HG02610 (cell line): ENCODE results near the gene FUT7.

Source experiments
- ATAC-seq: cut with Tn5 transposase; IDR thresholded peaks from one replicate; pipeline ENCODE4 v1.9.1; 2021; ENCODE audit warnings: mild to moderate bottlenecking, moderate library complexity; ENCODE audit not compliant: unreplicated experiment

Gene FUT7

GRCh38 chr9:137051145-137051724 lies 19.3 kb upstream of the FUT7 start:
- no peak for ATAC-seq

- ATAC-seq, result no peak
Measured at GRCh38 chr9:137050570-137050969, 18.7 kb upstream of the FUT7 start.

GRCh38 chr9:137049544-137050449 lies 17.9 kb upstream of the FUT7 start:
- no peak for ATAC-seq

DNA sequence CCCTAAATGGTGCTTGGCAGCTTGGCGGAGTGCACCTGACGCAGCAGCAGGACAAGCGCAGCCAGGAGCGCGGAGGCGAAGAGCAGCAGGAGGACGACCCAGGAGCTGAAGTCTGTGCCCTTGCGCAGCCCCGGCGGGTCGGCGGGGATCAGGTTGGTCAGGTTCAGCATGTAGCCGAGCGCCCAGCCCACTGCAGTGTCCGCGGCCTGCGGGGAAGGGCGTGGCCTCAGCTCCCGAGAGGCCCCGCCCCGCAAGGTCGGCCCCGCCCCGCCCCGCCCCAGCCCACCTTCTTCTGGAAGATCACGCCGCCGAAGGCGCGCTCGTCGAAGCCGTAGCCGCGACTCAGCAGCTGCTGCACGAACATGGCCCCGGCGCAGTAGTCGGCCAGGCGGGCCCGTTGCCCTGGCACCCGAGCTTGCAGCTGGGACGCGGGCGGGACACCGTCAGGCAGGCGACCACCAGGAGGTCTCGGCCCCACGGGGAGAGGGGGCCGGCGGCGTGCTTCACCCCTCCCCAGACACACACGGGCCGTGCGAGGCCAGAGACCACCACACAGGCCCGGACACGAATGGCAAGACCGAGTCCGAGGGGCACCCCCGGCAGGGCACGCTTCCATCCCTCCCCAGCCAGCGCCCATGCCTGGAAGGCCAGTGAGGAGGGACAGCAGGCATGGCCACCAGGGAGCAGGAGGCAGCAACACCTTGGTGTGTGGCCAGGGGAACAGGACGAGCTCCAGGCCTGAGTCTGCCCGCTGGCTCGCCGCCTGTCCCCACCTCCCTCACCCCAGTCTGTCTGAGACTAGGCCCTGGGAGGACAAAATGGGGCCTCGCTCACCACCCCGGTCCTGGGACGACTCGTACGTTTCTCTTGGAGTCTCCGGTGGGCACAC lies 17.0 kb upstream of the FUT7 start:
- no peak for ATAC-seq

DNA sequence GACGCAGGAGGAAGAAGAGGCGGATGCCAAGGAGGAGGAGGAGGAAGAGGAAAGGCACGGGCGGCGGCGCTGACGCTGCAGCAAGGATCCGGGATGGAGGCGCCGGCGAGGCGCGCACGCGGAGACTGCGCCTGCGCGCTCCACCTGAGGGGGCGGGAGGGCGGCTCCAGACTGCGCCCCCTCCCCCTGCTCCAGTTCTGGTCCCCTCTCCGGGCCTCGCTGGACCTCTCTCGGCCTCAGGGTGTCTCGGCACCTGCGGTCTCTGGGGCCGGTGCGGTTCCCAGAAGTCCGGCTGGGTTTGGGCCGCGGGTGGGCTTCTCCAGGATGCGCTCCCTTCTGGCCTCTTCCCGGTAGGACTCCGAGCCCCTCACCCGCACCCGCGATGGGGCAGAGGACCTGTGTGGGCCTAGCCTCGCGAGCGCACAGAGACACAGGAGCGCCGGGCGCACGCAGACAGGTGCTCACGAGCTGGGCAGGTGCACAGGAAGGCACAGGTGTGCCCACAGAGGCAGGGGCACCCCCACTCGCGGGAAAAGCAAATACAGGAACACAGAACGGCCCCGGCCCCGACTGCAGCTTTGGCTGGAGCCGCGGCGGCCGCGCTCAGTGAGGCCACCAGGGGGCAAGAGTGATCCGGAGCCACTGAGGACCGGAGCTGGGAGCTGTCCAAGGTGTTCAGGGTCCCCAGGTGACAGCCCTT lies 14.3 kb upstream of the FUT7 start, which contains the start of gene NPDC1:
Gene NPDC1, minus strand, starts transcription at position 90 of the 700 bp plus-strand sequence. CDS start 188 bp downstream, outside the sequence.
- ATAC-seq, result no peak

DNA sequence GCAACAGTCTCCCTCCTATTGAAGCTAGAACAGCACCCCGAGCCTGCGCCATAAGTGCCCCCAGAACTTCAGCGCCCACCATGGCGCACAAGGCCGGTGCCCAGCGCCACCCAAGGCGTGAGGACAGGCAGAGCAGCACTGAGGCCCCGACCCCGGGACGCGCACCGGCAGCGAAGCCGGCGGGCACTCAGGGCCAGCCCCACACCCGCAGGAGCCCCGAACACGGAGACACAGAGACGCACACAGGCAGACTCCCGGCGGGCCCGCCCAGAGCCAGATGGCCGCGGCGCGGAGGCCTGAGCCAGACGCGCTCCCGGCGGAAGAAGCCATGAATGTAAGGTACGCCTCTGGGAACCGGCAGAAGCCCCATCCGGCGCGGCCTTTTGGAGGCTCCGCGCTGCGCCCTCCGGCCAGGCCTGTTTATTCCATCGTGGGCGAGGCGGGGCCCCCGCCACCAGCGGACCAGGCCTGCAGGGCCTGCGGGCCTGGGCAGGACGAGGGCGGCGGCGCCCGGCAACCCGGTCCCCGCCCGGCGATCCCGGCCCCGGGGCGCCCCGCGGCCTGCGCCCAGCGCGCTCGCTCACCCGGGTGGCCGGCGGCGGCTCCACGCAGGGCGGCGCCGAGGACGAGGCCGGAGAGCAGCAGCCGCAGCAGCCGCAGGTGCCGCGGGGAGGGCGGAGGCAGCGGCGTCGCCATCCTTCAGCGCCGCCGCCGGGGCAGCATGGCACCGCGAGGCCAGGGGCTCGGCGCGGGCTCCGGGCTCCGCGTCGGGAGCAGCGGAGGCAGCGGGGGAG lies 13.6 kb upstream of the FUT7 start:
- ATAC-seq, result no peak

- ATAC-seq, result no peak
Measured at GRCh38 chr9:137044502-137045177, 12.8 kb upstream of the FUT7 start.

DNA sequence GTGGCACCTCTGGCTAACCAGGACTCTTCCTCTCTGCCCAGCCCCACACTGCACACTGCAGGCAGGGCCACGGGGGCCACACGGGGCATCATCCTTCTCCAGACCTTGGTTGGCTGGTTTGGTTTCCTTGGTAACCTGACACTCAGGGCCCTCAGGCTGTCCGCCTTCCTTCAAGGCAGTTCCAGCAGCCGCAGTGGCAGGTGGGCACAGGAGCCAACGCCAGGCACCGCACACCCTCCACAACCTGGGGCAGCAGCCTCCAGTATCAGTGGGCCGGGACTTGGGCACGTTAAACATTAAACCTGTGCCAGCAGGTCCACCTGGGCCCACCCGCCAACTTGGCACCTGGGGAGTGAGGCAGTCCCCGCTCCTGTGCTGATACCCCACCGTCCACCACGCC lies 12.1 kb upstream of the FUT7 start:
- no peak for ATAC-seq

DNA sequence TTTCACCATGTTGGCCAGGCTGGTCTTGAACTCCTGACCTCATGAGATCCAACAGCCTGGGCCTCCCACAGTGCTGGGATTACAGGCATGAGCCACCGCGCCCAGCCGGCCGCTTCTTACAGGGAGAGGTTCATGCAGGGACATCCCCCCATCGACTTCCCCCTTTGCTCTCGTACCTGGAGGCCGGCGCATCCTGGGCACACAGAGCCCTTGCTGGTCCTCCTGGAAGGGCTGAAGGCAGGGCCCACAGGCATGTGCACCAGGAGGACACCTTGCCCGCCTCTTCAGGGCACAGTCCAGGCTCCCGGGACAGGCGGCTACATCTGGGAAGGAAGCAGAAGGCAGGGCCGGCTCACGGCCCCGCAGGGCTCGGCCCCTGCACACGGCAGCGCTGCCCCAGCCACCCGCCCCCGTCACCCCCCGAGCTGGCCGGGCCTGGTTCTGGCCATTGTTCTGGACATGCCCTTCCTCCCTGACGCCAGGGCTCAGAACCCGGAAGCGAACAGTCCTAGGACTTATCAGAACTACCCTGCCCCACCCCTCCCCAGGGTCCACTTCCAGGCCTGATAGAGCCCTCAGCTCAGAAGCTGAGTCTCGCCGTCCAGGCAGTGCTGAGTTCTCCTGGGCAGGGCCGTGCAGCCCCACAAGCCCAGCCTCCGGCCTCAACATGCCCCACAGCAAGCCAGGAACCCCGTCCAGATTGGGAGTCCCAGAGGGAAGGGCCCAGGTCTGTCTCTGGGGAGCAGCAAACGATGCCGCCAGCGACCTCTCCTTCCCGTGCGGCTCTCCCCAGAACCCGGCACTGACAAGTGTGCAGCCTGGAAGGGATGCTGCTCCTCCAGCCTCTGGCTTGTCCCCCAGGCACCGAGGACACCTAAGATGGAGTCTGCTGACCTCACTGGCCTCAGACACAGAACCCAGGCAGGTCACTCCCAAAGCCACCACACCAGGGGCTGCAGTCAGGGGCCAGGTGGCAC lies 11.2 kb upstream of the FUT7 start:
- no peak for ATAC-seq

- ATAC-seq, result no peak
Measured at GRCh38 chr9:137041124-137041523, 9.2 kb upstream of the FUT7 start.

DNA sequence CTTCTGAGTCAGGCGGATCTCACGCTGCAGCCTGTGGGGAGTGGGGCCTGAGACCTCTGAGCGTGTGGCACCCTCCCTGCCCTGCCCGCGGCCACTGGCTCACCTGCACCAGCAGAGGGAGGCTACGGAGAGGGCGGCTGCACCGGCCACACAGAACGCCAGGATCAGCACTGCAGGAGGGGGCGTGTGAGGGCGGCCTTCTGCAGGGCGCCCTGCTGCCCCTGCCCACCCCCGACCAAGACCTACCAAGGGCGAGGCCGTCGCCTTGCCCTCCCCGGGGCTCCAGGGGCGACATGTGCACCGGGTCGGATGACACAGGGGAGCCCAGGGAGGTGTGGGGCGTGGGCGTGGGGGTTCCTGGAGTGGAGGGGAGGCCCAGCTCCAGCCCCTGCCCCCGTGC lies 8.7 kb upstream of the FUT7 start:
- no peak for ATAC-seq

GRCh38 chr9:137039611-137040366 lies 7.9 kb upstream of the FUT7 start:
- no peak for ATAC-seq

DNA sequence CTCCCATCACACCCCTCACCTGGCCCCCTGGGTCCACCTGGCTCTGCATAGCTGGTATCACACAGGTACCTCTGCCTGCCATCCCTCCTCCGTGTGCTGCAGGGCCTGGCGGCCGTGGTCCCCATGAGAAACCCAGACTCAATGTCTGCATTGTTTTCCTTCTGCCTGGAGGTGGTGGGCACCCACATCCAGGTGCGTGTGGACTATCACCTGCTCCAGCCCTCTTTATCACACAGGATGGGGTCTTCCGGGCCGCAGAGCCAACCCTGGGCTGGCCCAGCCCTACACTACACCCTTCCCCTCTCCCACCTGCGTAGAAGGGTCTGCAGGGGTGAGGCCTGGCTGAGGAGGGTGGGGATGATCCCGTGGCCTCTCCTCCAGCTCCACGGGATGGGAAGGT lies 7.0 kb upstream of the FUT7 start:
- no peak for ATAC-seq

- ATAC-seq, result no peak
Measured at GRCh38 chr9:137037483-137037882, 5.6 kb upstream of the FUT7 start.

GRCh38 chr9:137037035-137037434 lies 5.1 kb upstream of the FUT7 start:
- ATAC-seq, result no peak

DNA sequence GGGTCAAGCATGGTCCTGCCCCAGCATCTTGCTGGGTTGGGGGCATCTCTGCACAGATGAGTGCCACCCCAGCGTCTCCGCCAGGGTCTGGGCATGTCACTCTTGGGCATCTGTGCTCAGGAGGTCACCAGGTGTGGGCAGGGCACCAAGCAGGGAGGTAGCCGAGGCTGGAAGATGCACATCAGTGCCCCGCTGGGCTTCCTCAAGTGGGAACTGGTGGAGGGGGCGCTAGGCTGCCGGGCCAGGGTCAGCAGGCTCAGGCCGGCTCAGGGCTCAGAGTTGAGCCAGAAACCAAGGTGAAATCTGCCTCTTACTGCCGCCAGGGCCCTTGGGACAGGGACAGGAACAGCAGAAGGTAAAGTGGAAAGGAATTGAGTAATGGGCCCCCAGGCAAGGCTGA lies 4.0 kb upstream of the FUT7 start:
- no peak for ATAC-seq

DNA sequence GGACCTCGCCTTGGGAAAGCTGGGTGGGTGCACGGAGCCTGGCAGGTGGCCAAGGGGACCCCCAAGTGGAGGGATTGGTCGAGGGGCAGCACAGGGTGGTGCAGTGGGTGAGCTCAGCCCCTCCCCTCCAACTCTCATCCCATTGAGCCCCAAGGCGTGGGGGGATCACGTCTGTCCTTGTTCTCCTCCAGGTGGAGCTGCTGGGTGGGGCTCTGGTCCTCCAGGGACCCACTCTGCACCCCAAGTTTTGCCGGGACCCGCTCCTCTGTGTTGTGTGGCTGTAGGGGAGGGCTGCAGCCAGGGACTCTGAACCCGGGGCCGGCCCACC lies 3.6 kb upstream of the FUT7 start:
- ATAC-seq, result no peak
